OCI-LY7 (cell line): ENCODE measurements around the gene BLCAP. TPM values are rescaled to one million over a fixed set of nuclear protein-coding genes. Genes with fewer than 3 reads are reported as not detected.

Experiments
- BruUV-seq: library from RNA; stranded (reverse); fragments of 400-500 nt; replicated peaks from 2 replicates; lab custom pipeline; 2021; lab: Mats Ljungman, UMichigan
- CTCF ChIA-PET: fragments of 300-600 bp; sonication (Branson Sonifier 250); formaldehyde crosslinking; loops from one replicate; lab custom pipeline; 2022; ENCODE audit warnings: antibody characterized with exemption; ENCODE audit not compliant: unreplicated experiment; lab: Charles Lee
- POLR2A ChIA-PET: fragments of 300-600 bp; sonication (Branson Sonifier 250); formaldehyde crosslinking; loops from one replicate; lab custom pipeline; 2022; ENCODE audit warnings: antibody characterized with exemption; lab: Charles Lee
- DNase-seq: peaks from one replicate; pipeline ENCODE4 v3.0.0-alpha.2; 2015; ENCODE audit warnings: low spot score
- H2AFZ ChIP-seq: fragments of 200-600 bp; sonication (generic), shearing (Covaris generic); 2 replicates; pipeline ENCODE4 v1.6.1; 2014; ENCODE audit warnings: mild to moderate bottlenecking, antibody characterized with exemption, low read length, moderate library complexity
- H3K27ac ChIP-seq: fragments of 200-600 bp; sonication (generic); 2 replicates; pipeline ENCODE4 v1.5.1; 2014; ENCODE audit warnings: mixed run types, low read depth, mild to moderate bottlenecking, moderate library complexity, low read length, inconsistent platforms; ENCODE audit not compliant: poor library complexity, severe bottlenecking
- H3K36me3 ChIP-seq: fragments of 200-600 bp; sonication (generic); 2 replicates; pipeline ENCODE4 v1.6.1; 2014; ENCODE audit warnings: mild to moderate bottlenecking, antibody characterized with exemption, low read length, moderate library complexity, mixed read lengths; ENCODE audit not compliant: insufficient read depth
- H3K4me1 ChIP-seq: fragments of 200-600 bp; sonication (generic); 2 replicates; pipeline ENCODE4 v1.5.1; 2014; ENCODE audit warnings: mild to moderate bottlenecking, low read length; ENCODE audit not compliant: insufficient read depth, poor library complexity, severe bottlenecking
- H3K4me2 ChIP-seq: fragments of 200-600 bp; sonication (generic); 2 replicates; pipeline ENCODE4 v1.6.1; 2014; ENCODE audit warnings: mild to moderate bottlenecking, low read length
- H3K4me3 ChIP-seq: fragments of 200-600 bp; sonication (generic); 2 replicates; pipeline ENCODE4 v1.5.1; 2014; ENCODE audit warnings: mild to moderate bottlenecking, low read depth, low read length; ENCODE audit not compliant: poor library complexity, severe bottlenecking
- H3K79me2 ChIP-seq: fragments of 200-600 bp; sonication (generic); 2 replicates; pipeline ENCODE4 v1.6.1; 2016; ENCODE audit warnings: low read depth, mild to moderate bottlenecking, low read length, moderate library complexity, mixed read lengths; ENCODE audit not compliant: insufficient read depth
- H3K9me2 ChIP-seq: fragments of 200-600 bp; sonication (generic); 2 replicates; pipeline ENCODE4 v1.6.1; 2016; ENCODE audit warnings: mild to moderate bottlenecking, low read length, mixed read lengths; ENCODE audit not compliant: insufficient read depth
- H3K9me3 ChIP-seq: fragments of 200-600 bp; sonication (generic); 2 replicates; pipeline ENCODE4 v1.6.1; 2014; ENCODE audit warnings: mild to moderate bottlenecking, mixed run types, low read length, mixed read lengths
- H4K20me1 ChIP-seq: fragments of 200-600 bp; sonication (generic); 2 replicates; pipeline ENCODE4 v1.6.1; 2014; ENCODE audit warnings: mild to moderate bottlenecking, antibody characterized with exemption, low read length, moderate library complexity, mixed read lengths; ENCODE audit not compliant: insufficient read depth
- EZH2phosphoT487 ChIP-seq: fragments of 200-600 bp; sonication (generic); IDR thresholded peaks from 2 replicates; pipeline ENCODE4 v1.6.1; 2018; ENCODE audit warnings: low read depth, borderline replicate concordance, mild to moderate bottlenecking, mixed run types, antibody characterized with exemption, low read length, moderate library complexity, mixed read lengths
- intact Hi-C: fragments of 100-400 bp; cut with micrococcal nuclease; formaldehyde crosslinking; loops from one replicate; pipeline ENCODE4 v1.10.0; 2022; ENCODE audit not compliant: unreplicated experiment
- total RNA-seq, 2 experiments: library from RNA; depleted of rRNA in 1 of 2; stranded (reverse); fragments of >200 nt in 1 of 2; shearing (Covaris generic) in 1 of 2; gene quantifications; 2 replicates each; pipeline ENCODE4 v1.2.3, GENCODE V29; 2014 to 2022
- TF ChIP-seq, protein P1 (sequence below): fragments of 200-600 bp; sonication (generic); conservative IDR thresholded peaks from 2 replicates; pipeline ENCODE4 v1.5.1; 2014; ENCODE audit warnings: mild to moderate bottlenecking, antibody characterized with exemption, low read length, moderate library complexity, mixed read lengths

BLCAP gene
- total RNA-seq, 2 experiments from 2014 or later: 32.3 to 55.1 TPM

DNA sequence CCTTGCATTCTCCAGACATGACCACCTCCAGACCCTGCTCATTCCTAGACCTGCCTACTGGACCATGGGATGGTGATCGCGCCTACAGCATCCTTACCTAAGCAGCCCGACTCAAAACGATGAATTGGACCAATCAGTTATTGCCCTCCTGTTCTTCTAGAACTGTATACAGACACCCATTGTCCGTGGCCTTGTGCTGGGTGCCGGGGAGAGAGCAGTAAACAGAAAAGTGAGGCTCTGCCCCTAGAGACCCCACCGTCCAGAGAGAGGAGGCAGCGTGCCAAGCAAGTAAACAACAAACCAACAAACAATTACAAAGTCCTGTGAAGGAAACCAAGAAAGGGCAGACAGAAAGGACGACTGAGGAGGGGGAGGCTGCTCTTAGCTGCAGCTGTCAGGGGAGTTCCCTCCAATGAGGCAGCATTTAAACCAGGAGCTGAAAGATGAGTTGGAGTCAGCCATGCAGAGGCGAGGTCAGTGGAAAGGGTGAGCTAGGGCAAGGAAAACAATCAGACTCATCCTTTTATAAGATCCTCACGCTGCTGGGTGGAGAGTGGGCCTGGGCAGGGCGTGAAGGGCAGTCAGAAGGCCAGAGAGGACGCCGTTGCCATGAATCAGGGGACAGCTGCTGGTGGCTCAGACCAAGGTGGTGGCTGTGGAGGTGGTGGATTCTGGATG lies 37.6 kb upstream of the BLCAP start:
- Histone ChIP-seq H3K4me1 (peaks cover 4% of the 10 kb centered on the region), H3K79me2 (no peaks in the 10 kb centered on the region), H3K4me2 (no peak overlapping the region), H3K9me2 (no peaks in the 10 kb centered on the region), H3K9me3 (no peaks in the 10 kb centered on the region), H2AFZ (no peak overlapping the region), H3K4me3 (no peak overlapping the region), H3K36me3 (no peaks in the 10 kb centered on the region), H3K27ac (no peak overlapping the region), H4K20me1 (no peaks in the 10 kb centered on the region)
- ChIA-PET CTCF (interaction anchor here (0.6 kb wide), 1 partner anchor 94 kb away, joined by 4 read pairs; no protein-coding TSS in a partner anchor), POLR2A (no interaction called here)
- BruUV-seq: no TSS peak
- TF ChIP-seq, protein P1, sequence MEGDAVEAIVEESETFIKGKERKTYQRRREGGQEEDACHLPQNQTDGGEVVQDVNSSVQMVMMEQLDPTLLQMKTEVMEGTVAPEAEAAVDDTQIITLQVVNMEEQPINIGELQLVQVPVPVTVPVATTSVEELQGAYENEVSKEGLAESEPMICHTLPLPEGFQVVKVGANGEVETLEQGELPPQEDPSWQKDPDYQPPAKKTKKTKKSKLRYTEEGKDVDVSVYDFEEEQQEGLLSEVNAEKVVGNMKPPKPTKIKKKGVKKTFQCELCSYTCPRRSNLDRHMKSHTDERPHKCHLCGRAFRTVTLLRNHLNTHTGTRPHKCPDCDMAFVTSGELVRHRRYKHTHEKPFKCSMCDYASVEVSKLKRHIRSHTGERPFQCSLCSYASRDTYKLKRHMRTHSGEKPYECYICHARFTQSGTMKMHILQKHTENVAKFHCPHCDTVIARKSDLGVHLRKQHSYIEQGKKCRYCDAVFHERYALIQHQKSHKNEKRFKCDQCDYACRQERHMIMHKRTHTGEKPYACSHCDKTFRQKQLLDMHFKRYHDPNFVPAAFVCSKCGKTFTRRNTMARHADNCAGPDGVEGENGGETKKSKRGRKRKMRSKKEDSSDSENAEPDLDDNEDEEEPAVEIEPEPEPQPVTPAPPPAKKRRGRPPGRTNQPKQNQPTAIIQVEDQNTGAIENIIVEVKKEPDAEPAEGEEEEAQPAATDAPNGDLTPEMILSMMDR: no peak
- TF ChIP-seq EZH2phosphoT487: no peak
- no peak for DNase-seq
- intact Hi-C loops: loop anchor here (2.0 kb wide), 1 partner anchor 428 kb away; no protein-coding TSS in a partner anchor

DNA sequence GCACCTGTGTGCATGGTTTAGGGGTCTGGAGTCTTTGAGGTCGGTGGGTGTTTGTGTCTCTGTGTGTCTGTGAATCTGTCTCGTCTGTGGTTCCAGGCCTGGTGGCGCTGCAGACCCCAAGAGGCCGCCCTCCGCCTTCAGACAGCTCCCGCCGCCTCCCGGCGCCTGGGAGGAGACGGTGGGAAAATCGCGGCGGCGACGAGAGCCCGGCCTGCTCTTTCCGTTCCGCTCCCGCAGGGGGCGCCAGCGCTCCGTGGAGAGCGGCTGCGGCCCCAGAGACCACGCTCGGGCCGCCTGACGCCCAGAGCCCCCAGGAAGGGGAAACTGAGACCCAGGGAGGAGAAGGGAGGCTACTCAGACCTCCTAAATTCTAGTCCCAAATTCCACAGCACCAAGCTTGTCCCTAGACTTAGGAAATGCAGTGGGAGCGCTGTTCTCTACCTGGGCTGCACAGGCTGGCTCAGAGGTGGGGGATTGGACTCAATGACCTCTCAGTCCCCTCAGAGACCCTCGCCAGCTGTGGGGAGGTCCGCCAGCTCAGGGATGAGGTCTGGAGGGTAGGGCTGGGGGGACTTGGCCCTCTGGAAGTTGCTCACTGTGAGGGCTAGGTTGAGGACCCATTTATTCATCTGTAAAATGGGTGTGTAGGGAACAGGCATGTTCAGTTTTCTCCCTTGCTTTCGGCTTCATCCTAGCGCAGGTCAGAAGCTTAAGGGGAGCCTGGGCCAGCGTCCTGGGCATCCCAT lies 36.9 kb upstream of the BLCAP start:
- ChIA-PET POLR2A (interaction anchor here (0.7 kb wide), 1 partner anchor 77 kb away, joined by 3 read pairs; no protein-coding TSS in a partner anchor), CTCF (interaction anchor here (0.6 kb wide), 1 partner anchor 95 kb away, joined by 4 read pairs; no protein-coding TSS in a partner anchor)
- H3K27ac ChIP-seq: no peak overlapping the region
- no peaks in the 10 kb centered on the region for H3K9me2 ChIP-seq
- H3K4me3 ChIP-seq: no peak overlapping the region
- peaks cover 4% of the 10 kb centered on the region for H3K4me1 ChIP-seq
- H3K4me2 ChIP-seq: no peak overlapping the region; the same call in 1 of the 2 replicates
- peak; percentile 47 for DNase-seq
- BruUV-seq: no TSS peak
- H2AFZ ChIP-seq: no peak overlapping the region
- no peaks in the 10 kb centered on the region for H3K79me2 ChIP-seq
- H4K20me1 ChIP-seq: no peaks in the 10 kb centered on the region
- TF ChIP-seq, protein P1: peak; percentile 93
- no peak for TF ChIP-seq EZH2phosphoT487
- intact Hi-C loops: loop anchor here (2.0 to 5.0 kb wide), 2 partner anchors 428 to 658 kb away; no protein-coding TSS in a partner anchor
- no peaks in the 10 kb centered on the region for H3K36me3 ChIP-seq
- no peaks in the 10 kb centered on the region for H3K9me3 ChIP-seq
